ENCODE results near the gene ATP1A1.

DNA sequence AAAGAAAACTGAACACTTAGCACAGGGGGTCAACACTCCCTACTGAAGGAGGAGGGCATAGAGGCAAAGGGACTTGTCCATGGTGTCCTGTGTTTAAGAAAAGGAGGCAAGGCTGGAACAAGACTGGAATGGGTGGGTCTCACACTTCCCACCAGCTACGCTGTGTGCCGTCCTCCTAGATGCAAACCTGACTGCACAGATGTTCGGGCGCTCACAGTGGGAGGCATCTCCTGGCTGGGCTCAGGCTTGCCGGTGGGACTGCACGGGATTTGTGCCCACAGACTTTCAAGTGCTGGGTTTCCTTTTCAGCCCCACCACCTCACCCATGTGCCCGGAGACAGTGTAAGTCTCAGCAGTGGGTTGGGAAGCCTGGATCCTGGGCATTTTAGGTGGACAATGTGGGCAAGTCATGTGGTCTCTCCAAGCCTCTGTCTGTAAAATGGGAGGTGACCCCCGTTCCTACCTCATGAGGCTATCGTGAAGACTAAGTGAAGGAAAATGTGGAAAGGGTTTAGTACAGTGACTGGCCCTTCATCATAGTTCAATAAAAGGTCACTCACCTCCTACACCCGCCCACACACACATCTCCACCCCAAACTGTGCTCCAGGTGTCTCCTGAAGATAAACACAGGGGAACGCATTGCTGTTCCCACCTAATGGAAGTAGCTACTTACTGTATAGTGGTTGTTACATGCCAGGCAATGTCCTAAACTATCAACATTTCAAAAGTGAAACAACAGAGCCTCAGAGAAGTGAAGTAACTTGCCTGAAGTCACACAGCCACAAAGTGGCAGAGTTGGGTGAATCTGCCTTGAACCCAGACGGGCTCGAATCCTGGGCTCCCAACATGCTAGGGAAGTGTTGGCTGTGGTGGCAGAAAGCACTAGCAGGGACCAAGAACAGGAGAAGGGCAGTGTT, 36.0 kb downstream of the ATP1A1 start:
- TF ChIP-seq POLR2A (IDR thresholded peaks at IDR 0.05): no peak
- TF ChIP-seq, protein P1, sequence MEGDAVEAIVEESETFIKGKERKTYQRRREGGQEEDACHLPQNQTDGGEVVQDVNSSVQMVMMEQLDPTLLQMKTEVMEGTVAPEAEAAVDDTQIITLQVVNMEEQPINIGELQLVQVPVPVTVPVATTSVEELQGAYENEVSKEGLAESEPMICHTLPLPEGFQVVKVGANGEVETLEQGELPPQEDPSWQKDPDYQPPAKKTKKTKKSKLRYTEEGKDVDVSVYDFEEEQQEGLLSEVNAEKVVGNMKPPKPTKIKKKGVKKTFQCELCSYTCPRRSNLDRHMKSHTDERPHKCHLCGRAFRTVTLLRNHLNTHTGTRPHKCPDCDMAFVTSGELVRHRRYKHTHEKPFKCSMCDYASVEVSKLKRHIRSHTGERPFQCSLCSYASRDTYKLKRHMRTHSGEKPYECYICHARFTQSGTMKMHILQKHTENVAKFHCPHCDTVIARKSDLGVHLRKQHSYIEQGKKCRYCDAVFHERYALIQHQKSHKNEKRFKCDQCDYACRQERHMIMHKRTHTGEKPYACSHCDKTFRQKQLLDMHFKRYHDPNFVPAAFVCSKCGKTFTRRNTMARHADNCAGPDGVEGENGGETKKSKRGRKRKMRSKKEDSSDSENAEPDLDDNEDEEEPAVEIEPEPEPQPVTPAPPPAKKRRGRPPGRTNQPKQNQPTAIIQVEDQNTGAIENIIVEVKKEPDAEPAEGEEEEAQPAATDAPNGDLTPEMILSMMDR (IDR thresholded peaks at IDR 0.05): no peak
